G401 (cell line): ENCODE measurements around the gene CCDC92B. TPM values are rescaled to one million over a fixed set of nuclear protein-coding genes. Genes with fewer than 3 reads are reported as not detected.
A peak's percentile ranks its signal among the peaks of the same experiment; 100 is the strongest.

ENCODE experiments used
- DNase-seq: peaks from one replicate; pipeline ENCODE4 v3.0.0-alpha.2; 2015; ENCODE audit warnings: low spot score
- in situ Hi-C: cut with HindIII; loops from 2 replicates; pipeline ENCODE4 v1.10.0; 2016; ENCODE audit warnings: low sequenced_read_pairs, mixed read lengths
- total RNA-seq: library from RNA; depleted of rRNA; stranded (reverse); fragments of >200 nt; shearing (Covaris generic); gene quantifications from 2 replicates; pipeline ENCODE4 v1.2.3, GENCODE V29; 2014

The CCDC92B gene
- total RNA-seq, 1 experiment from 2014 or later, result 0.31 TPM

- no peak for DNase-seq
- in situ Hi-C loops, result no loop called here
Observed at GRCh38 chr17:2695243-2695960, 54.0 kb downstream of the CCDC92B start.

GRCh38 chr17:2694381-2695242 is 54.8 kb downstream of the CCDC92B start:
- no peak for DNase-seq
- in situ Hi-C loops, result no loop called here

GRCh38 chr17:2693561-2694380 is 55.7 kb downstream of the CCDC92B start:
- DNase-seq, result no peak
- in situ Hi-C loops, result no loop called here

GRCh38 chr17:2692781-2693135 is 56.7 kb downstream of the CCDC92B start:
- in situ Hi-C loops, result no loop called here
- DNase-seq, result no peak

GRCh38 chr17:2691965-2692780 is 57.3 kb downstream of the CCDC92B start:
- DNase-seq, result no peak
- in situ Hi-C loops, result no loop called here

- in situ Hi-C loops, result no loop called here
- no peak for DNase-seq
Observed at GRCh38 chr17:2691069-2691871, 58.2 kb downstream of the CCDC92B start.

GRCh38 chr17:2690165-2691068 is 59.0 kb downstream of the CCDC92B start:
- in situ Hi-C loops, result no loop called here
- DNase-seq, result no peak

- no peak for DNase-seq
Observed at GRCh38 chr17:2689411-2690164, 59.9 kb downstream of the CCDC92B start.

GRCh38 chr17:2688351-2689342 is 60.8 kb downstream of the CCDC92B start:
- in situ Hi-C loops, result no loop called here
- peak; percentile 58 for DNase-seq

More at GRCh38 chr17:2689411-2690164, 59.9 kb downstream of the CCDC92B start:
- in situ Hi-C loops, result no loop called here

- no peak for DNase-seq
- in situ Hi-C loops, result no loop called here
Observed at GRCh38 chr17:2687074-2687418, 62.4 kb downstream of the CCDC92B start.

GRCh38 chr17:2685696-2686095 is 63.8 kb downstream of the CCDC92B start:
- in situ Hi-C loops, result no loop called here
- DNase-seq, result no peak

- DNase-seq, result no peak
- in situ Hi-C loops, result no loop called here
Observed at GRCh38 chr17:2684549-2684948, 64.9 kb downstream of the CCDC92B start.

GRCh38 chr17:2683912-2684311 is 65.5 kb downstream of the CCDC92B start:
- in situ Hi-C loops, result no loop called here

GRCh38 chr17:2682176-2682938 is 67.1 kb downstream of the CCDC92B start:
- in situ Hi-C loops, result no loop called here

More at GRCh38 chr17:2683912-2684311, 65.5 kb downstream of the CCDC92B start:
- no peak for DNase-seq

GRCh38 chr17:2681650-2682049 is 67.8 kb downstream of the CCDC92B start:
- in situ Hi-C loops, result no loop called here

More at GRCh38 chr17:2682176-2682938, 67.1 kb downstream of the CCDC92B start:
- no peak for DNase-seq

More at GRCh38 chr17:2681650-2682049, 67.8 kb downstream of the CCDC92B start:
- no peak for DNase-seq
